OCI-M1 (cell line): ENCODE data around the gene DISC1.
"Not testable (repeated sequence)": the region's sequence is repeated elsewhere in the genome, so short reads cannot be mapped to it uniquely, and the experiment has no call there.

Experiments
- DNase-seq: peaks from one replicate; lab custom pipeline; 2025; lab: John Stamatoyannopoulos, UW

DISC1 gene

DNA sequence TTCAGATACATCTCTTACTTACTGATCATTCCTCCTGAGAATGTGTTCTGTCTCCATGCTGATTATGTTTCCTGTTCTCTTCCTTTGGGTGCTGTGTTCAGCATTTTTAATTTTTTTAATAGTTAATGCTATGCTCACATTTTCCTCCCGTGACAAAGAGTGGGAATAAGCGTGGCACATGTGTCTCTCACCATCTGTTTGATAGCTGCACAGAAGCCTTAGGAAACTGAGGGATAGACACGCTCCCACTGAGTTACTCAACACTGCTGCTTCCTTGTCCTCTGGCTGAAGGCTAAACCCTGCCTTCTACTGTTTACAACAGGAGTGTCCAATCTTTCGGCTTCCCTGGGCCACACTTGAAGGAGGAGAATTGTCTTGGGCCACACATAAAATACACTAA, 264.2 kb downstream of the DISC1 start:
- DNase-seq = no peak

DNA sequence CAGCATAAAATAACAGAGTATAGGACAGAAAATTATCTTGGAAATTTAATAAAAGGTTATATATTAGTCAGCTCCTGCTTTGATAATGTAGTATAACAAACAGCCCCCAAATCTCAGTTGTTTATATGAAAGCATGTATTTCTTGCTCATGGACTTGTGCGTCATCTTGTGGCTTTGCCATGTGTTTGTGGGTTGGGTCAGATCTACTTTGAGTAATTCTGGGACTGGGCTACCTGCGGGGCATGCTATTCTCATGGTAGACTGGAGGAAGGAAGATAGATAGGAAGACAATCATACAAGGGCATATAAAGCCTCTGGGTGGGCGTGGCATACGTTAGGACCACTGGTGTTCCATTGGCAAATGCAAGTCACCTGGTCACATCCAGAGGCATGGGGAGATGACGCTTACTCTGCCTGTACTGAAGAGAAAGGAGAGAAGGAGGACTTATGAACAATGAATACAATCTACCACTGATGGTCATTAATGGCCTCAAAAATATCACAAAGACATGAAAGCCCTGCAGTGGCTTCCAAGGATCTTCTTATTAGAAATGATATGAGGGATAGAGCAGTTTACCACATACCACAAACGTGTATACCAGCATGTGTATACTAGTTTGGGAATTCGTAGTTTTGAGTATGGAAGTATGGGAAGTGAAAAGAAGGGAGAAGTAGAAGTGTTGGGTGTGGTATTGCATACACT, 267.0 kb downstream of the DISC1 start:
- no peak for DNase-seq

DNA sequence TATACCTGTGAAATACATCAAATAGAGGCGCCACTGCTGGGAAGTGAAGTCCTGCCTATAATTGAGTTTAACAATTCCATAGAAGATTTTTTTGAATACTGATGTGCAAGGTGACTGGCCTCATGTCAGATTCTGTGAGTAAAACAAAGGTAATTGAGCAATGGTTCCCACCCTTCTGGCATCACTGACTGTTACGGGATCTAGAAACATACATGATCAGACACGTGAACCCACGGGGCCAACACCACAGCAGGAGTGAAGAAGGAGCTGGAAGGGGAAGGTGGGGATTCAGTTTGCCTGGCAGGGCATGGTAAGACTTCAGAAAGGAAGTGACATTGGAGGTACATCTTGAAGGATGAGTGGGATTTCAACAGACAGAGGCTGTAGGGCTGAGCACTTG, 270.2 kb downstream of the DISC1 start:
- no peak for DNase-seq

DNA sequence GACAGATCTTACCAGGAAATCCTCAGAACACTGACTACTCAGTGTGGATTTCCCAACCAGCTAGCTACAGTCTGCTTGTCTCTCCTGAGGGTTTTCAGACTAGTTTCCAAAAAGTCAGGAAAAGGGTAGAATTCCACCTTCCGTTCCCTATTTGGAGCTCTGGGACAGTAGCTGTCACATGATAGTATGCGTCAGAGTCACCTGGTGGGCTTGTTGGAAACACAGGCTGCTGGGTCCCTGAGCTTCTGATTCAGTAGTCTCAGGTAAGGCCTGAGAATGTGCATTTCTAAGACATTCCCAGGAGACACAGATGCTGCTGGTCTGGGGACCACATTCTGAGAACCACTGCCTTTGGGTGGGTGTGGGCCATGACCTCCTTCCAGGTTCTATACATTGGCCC, 272.5 kb downstream of the DISC1 start:
- DNase-seq = no peak

DNA sequence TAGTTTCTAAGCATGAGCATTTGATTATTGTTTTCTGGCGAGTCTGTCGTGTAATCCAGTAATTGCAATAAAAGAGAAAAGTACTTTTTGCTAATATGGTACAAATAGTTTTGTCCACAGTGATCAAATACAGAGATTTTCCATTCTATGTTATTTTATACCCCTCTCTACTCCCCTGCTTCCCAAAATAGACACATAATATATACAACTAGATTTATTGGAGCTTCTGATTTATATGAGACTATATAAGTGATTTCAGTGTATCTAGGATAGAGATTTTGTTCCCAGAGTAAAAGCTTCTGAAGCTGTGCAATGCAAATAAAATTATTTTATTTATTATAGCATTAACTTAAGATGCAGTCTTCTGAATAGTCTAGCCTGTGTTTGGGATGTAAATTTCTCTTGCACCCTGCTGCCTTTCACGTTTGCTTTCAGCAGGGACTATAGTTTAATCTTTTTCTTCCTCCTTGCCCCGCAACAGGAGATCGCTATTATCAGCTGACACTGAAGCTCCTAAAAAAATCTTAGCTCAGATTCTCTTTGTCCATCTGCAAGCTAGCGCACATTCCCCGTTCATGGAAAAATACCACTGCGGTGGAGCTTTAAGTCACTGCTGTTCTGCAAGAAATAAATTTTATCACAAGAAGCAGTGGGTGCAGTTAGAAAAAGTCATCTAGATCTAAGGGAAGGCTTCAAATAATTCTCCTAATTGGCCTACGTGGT, 273.3 kb downstream of the DISC1 start:
- no peak for DNase-seq

DNA sequence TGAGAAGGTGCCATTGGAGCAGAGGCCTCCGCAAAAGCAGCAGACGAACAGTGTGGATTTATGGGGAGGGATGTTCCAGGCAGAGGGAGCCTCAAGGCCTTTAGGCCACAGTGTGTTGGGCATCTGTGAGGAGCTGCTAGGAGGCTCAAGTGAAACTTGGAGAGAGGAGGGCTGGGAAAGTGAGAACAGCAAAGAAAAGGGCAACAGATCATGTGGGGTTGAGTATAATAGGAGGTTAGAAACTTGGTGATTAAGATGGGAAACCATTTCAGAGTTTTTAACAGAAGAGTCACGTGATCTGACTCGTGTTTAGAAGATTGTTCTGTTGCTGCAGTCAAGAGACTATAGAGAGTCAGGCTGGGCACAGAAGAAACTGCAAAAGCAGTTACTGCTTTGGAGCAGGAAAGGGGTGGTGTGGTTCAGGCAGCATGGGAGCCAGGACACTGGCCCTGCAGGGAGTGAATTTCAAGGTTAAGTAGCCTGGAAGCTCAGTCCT, 277.0 kb downstream of the DISC1 start:
- DNase-seq = no peak

- not testable (repeated sequence) for DNase-seq
Measured at GRCh38 chr1:231907310-231907709, 280.7 kb downstream of the DISC1 start.

- no peak for DNase-seq
Measured at GRCh38 chr1:231913493-231913892, 286.9 kb downstream of the DISC1 start.

DNA sequence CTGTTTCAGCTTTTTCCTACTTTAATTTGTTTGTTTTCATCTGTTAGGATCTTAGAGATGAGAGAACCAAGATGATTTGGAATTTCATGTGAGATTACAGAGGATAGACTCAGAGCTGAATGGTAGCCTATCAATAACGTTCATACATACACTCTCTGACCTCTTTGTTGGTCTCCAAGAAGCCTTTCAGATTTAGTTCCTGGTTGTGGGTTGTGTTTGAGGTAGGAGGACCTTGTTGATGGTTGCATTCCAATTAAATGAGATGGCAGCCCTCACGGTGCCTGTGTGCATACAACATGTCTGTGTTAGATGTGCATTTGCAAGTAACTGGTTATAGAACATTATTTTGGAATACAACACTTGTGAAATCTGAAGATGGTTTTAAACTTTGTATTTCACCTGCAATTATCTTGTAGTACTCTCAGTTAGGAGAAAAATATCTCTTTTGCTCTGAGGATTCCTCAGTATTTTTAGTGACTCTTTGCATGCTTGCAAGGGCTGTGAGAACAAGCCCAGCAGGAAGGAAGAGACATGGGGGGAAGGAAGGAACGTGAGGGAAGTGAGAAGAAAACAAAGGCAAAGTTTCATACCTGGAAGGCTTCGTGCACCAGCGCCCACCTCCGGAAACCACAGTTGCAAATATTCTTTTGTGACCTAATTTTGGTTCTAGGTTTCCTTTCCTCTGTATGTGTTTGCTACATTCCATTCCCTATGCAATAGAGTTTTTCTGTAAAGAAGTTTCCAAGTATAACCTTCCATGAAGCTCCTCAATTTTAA, 291.8 kb downstream of the DISC1 start:
- DNase-seq = no peak

DNA sequence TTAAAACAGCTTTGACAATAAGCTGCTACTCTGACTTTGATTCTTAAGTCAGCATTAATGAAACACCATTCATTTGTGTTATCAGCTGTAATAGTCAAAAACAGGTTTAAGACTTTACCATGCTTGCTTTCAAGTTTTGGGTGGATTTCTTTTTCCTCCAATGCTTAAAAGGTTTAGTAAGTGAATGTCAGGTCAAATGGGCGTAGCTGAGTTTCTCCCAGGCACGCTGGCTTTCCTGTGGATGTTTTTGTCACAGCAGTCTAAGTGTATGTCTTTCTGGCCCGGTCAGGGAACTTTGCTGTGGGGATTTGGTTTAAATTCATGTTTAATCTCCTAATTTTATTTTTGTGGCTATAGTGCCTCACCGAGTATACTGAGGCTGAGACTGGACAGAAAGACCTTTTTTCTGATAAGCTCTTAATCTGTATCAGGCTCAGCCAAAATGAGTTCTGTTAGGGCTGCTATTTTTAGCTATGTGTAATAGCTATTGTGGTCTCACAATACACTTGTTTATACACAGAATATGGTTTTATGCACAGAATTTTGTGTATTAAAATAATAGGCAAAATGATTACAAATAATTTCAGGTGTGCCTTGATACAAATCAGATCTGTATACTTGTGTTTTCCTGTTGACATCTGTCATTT, 292.8 kb downstream of the DISC1 start:
- peak; percentile 41 for DNase-seq

DNA sequence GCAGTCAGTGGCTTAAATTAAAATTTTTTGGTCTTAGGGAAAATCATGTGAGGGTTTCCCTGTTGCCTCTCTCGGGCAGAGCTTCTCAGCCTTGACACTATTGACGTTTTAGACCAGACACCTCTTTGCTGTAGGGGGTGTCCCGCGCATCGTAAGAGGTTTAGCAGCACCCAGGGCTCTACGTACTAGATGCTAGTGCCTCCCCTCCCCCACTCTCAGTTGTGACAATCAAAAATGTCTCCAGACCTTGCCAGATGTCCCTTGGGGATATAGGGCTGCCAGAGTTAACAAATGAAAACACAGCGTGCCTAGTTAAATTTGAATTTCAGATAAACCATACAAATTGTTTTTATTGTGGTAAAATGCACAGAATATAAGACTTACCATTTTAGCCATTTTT, 293.3 kb downstream of the DISC1 start:
- DNase-seq = peak; percentile 34

DNA sequence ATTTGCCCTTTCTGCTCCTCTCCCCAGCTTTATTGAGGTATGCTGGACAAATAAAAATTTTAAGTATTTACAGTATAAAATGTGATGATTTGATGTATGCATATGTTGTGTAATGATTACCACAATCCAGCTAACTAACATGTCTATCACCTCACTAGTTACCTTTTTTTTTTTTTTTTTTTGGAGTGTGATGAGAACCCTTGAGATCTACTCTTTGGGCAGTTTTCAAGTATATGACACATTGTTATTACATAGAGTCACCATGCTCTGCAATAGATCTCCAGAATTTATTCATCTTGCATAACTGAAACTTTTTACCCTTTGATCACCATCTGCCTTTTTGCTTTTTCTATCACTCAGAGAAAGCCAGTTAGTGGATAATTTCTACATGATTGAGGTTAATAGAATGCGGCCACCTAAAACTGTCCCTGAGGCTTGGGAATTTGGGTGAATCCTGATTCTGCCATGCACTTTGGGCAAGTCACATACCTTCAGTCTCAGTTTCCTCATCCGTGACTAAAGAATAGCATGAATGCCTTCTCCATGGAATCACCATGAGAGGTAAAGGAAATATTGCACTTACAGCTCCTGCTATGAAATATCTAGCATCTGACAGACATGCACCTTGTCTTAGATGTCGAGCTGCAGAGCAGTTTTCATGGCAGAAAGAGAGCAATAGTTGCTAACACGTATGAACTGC, 295.2 kb downstream of the DISC1 start:
- no peak for DNase-seq

- no peak for DNase-seq
Measured at GRCh38 chr1:231923491-231924041, 297.0 kb downstream of the DISC1 start.

- no peak for DNase-seq
Measured at GRCh38 chr1:231924180-231924579, 297.6 kb downstream of the DISC1 start.

DNA sequence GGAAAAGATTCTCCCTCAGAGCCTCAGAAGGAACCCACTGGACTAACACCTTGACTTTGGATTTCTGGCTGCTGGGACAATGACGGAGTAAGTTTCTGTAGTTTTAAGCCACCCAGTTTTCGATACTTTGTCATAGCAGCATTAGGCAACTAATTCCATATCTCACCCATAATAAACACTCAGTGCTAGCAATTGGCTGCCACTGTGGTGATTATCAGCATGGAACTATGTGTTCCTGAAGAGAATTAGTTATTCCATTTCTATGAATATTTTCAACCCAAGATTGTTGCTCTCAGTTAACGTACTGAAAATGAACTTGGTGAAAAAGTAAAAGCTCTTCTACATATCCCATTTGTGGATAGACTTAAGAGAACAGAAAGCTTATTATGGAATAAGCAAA, 299.3 kb downstream of the DISC1 start:
- DNase-seq = no peak

DNA sequence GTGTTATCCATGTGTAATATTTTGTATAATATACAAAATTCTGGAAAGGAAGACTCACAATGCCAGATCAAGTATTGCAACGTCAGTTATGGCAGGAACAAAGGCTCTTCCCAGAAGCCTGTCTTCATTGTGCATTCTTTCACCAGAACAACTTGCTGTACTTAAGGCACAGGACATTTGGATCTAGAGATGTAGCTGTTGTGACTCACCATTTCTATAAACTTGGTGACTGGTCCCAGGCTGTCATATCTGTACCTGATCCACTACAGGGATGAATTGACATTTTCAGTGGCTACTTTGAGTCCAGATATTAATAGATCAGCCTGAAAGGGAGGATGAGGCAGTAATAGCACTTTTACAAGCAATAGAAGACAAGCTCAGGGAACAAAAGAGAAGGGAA, 299.8 kb downstream of the DISC1 start:
- no peak for DNase-seq

DNA sequence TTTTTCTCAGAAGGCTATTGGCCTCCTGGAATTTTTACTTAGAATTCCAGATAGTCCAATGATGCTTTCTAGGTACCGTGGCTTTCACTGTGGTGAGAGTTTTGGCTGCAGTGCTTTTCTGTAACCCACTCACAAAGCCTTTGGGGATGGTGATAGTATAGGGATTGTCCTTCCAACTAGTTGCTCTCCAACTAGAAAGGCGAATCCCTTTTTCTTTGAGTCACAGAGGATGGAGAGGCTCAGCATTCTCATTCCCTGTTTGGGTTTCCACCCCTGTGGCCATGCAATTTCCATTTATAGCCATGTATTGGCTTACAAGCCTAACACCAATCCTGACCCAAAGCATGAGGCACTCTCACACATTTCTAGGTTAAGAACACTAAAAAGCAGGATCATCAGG, 300.3 kb downstream of the DISC1 start:
- no peak for DNase-seq

GRCh38 chr1:231927431-231927830, 300.8 kb downstream of the DISC1 start:
- DNase-seq = no peak

GRCh38 chr1:231929311-231929710, 302.7 kb downstream of the DISC1 start:
- DNase-seq = no peak

DNA sequence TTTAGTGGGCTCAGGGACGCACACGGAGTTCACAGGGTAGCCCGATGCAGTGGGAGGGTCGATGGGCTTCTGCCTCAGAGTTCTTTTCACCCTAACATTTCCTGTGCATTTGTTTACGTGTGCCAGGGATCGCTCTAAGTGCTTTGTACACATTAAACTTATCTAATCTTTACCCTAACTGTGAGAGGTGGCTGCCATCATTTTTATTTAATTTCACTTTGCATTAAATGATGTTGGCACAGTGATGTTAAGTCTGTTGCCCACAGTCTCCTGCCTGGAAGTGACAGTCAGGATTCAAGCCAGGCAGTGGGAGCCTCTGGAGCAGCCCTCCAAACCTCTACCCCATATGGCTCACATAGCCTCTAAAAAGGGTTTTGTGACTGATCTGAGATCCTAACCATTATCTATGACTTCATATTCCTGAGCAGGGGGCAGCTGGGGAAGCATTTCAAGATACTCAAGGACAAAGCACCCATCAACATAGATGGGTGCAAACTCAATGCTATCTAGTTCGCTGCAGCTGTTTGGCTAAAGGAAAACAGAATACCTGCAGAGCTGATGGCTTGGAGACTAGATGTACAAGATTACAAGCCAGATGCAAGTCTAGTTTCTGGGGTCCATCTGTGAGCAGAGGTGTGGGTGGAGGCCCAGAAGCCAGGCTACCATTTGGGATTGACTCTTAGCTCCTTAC, 303.8 kb downstream of the DISC1 start:
- no peak for DNase-seq

DNA sequence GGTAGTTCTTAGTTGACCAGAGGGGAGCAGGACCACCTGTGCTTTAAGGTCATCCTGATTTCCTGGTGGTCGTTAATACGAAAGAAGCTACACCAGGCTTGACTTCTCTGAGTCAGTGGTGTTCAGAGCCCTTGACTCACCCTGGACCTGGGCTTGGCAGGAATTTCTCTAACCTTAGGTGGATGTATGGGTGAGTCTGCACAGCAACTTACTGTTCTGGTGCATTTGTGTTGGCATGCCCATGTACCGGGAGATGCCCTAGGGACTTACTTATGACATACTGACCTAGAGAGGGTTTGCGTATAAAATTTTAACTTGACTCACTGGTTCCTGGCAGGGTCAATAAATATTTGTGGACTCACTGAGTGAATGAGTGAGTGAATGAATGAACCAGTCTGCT, 304.6 kb downstream of the DISC1 start:
- no peak for DNase-seq
